ENCODE results near the gene C20orf96. TPM values are rescaled to one million over a fixed set of nuclear protein-coding genes. Genes with fewer than 3 reads are reported as not detected.

Gene C20orf96
- polyA plus RNA-seq, 3 donors = 0.28 to 9.3 (median 0.88) TPM

DNA sequence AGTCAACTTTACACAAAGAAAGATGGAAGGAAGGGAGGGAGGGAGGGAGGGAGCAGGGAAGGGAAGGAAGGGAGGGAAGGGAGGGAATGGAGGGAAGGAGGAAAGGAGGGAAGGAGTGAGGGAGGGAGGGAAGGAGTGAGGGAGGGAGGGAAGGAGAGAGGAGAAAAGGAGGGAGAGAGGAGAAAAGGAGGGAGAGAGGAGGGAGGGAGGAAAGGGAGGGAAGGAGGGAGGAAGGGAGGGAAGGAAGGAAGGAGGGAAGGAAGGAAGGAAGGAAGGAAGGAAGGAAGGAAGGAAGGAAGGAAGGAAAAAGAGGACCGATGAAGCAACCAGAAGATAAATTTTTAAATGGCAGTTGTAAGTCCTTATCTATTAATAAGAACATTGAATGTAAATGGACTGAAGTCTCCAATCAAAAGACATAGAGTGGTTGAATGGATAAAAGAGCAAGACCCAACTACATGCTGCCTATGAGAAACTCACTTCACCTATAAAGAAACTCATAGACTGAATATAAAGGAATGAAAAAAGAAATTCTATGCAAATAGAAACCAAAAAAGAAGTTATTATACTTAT, 69.2 kb downstream of the C20orf96 start:
- Mint-ChIP-seq H3K36me3 (no peaks in the 10 kb centered on the region), H3K4me3 (no peak overlapping the region), H3K4me1 (no peaks in the 10 kb centered on the region), H3K9me3 (peaks cover 0 to 4% (median 0%) of the 10 kb centered on the region in 7 donors), H3K27me3 (ENCODE audit: low read depth in 3 of 3) (peaks cover 8 to 16% (median 15%) of the 10 kb centered on the region in 3 donors), H3K27ac (no peak overlapping the region)
- H3K79me2 ChIP-seq (ENCODE audit: insufficient read depth, low read length) = no peaks in the 10 kb centered on the region
- no peaks in the 10 kb centered on the region for H3K9me3 ChIP-seq (replicated peaks in 1 of 2; ENCODE audit: control insufficient read depth in 1 of 2, insufficient read depth in 1 of 2, low read length in 2 of 2)
- no peak overlapping the region for H3K27ac ChIP-seq (ENCODE audit: low read depth in 1 of 2, low read length in 2 of 2)
- no peak overlapping the region for H2AFZ ChIP-seq (ENCODE audit: insufficient read depth, low read depth, low read length, poor library complexity, severe bottlenecking)
- TF ChIP-seq, protein P1, sequence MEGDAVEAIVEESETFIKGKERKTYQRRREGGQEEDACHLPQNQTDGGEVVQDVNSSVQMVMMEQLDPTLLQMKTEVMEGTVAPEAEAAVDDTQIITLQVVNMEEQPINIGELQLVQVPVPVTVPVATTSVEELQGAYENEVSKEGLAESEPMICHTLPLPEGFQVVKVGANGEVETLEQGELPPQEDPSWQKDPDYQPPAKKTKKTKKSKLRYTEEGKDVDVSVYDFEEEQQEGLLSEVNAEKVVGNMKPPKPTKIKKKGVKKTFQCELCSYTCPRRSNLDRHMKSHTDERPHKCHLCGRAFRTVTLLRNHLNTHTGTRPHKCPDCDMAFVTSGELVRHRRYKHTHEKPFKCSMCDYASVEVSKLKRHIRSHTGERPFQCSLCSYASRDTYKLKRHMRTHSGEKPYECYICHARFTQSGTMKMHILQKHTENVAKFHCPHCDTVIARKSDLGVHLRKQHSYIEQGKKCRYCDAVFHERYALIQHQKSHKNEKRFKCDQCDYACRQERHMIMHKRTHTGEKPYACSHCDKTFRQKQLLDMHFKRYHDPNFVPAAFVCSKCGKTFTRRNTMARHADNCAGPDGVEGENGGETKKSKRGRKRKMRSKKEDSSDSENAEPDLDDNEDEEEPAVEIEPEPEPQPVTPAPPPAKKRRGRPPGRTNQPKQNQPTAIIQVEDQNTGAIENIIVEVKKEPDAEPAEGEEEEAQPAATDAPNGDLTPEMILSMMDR (IDR thresholded peaks at IDR 0.05) = no peak
- H3K4me1 ChIP-seq (ENCODE audit: control insufficient read depth in 1 of 2, insufficient read depth in 2 of 2, low read length in 2 of 2) = no peaks in the 10 kb centered on the region
- H3K9ac ChIP-seq (ENCODE audit: insufficient read depth, low read length, poor library complexity, severe bottlenecking) = no peak overlapping the region
- H3K27me3 ChIP-seq (ENCODE audit: control insufficient read depth in 2 of 2, insufficient read depth in 2 of 2, low read length in 2 of 2) = peaks cover 0 to 6% of the 10 kb centered on the region in 2 donors
- no CpG with 5 or more reads among the region's 1 CpG for WGBS (ENCODE audit: insufficient coverage)
- no peaks in the 10 kb centered on the region for H4K20me1 ChIP-seq (ENCODE audit: insufficient read depth, low read length)
- DNase-seq = no peak
- intact Hi-C loops (cut with micrococcal nuclease) = no loop called here
- no peak overlapping the region for H3K4me3 ChIP-seq (replicated peaks in 1 of 3; ENCODE audit: low read depth in 2 of 3, low read length in 3 of 3)
- H3K4me2 ChIP-seq (replicated peaks; ENCODE audit: extremely low read depth, low read length, poor library complexity, severe bottlenecking) = no peak overlapping the region
- no peaks in the 10 kb centered on the region for H3K36me3 ChIP-seq (replicated peaks in 1 of 2; ENCODE audit: control insufficient read depth in 1 of 2, insufficient read depth in 2 of 2, low read length in 2 of 2)

Other genes starting within 250 kb of the C20orf96 start
- gene DEFB125, start 203.1 kb downstream of the C20orf96 start, polyA plus RNA-seq = not detected
- not detected for gene DEFB126, start 148.2 kb downstream of the C20orf96 start, polyA plus RNA-seq
- gene DEFB127, start 133.3 kb downstream of the C20orf96 start, polyA plus RNA-seq = not detected
- not detected for gene DEFB128, start 101.0 kb downstream of the C20orf96 start, polyA plus RNA-seq
- not detected for gene DEFB129, start 63.5 kb downstream of the C20orf96 start, polyA plus RNA-seq
- not detected for gene DEFB132, start 33.0 kb downstream of the C20orf96 start, polyA plus RNA-seq
- 1 to 10 TPM; 4.5 to 9.2 (median 5.6) TPM for gene ZCCHC3, start 6.8 kb upstream of the C20orf96 start, polyA plus RNA-seq
- gene SOX12, start 34.8 kb upstream of the C20orf96 start, polyA plus RNA-seq = under 1 TPM; 0.03 to 0.51 (median 0.12) TPM
- under 1 TPM; 0.09 to 0.73 (median 0.56) TPM for gene NRSN2, start 56.4 kb upstream of the C20orf96 start, polyA plus RNA-seq
- gene TRIB3, start 90.0 kb upstream of the C20orf96 start, polyA plus RNA-seq = 10 to 100 TPM in 1 of 3 donors, 1 to 10 TPM in 2; 8.0 to 17.5 (median 9.4) TPM
- gene RBCK1, start 117.5 kb upstream of the C20orf96 start, polyA plus RNA-seq = 100 to 1,000 TPM in 1 of 3 donors, 10 to 100 TPM in 2; 66.8 to 110 (median 70.8) TPM
- 10 to 100 TPM; 10.5 to 24.7 (median 11.3) TPM for gene TBC1D20, start 171.8 kb upstream of the C20orf96 start, polyA plus RNA-seq